Breast epithelium (tissue), 4 donors: ENCODE measurements around the gene ARID3A. TPM values are rescaled to one million over a fixed set of nuclear protein-coding genes. Genes with fewer than 3 reads are reported as not detected.

Experiments
- DNase-seq, 2 donors: peaks; one replicate each; pipeline ENCODE4 v3.0.0-alpha.2; 2019; ENCODE audit warnings: low spot score in 2 of 2
- H3K27ac ChIP-seq, 2 donors: fragments of 200-600 bp; sonication (generic) in 1 of 2; one replicate each; pipeline ENCODE4 v1.5.1; 2016 to 2019; ENCODE audit warnings: mild to moderate bottlenecking in 1 of 2
- H3K27me3 ChIP-seq, 2 donors: fragments of 200-600 bp; sonication (generic) in 1 of 2; one replicate each; pipeline versions ENCODE4 v1.5.1 to v1.6.0; 2017 to 2019; ENCODE audit warnings: control low read depth in 1 of 2, mild to moderate bottlenecking in 1 of 2
- H3K36me3 ChIP-seq: fragments of 200-600 bp; one replicate; pipeline ENCODE4 v1.5.1; 2019
- H3K4me1 ChIP-seq, 2 donors: fragments of 200-600 bp; sonication (generic); one replicate each; pipeline ENCODE4 v1.5.1; 2016 to 2019; ENCODE audit warnings: control low read depth in 1 of 2
- H3K4me3 ChIP-seq, 3 donors: fragments of 200-600 bp; sonication (generic); 1 replicate in 2 of 3; 2 replicates in 1 of 3; pipeline ENCODE4 v1.5.1; 2016 to 2019; ENCODE audit warnings: mild to moderate bottlenecking in 3 of 3, moderate library complexity in 2 of 3
- H3K9me3 ChIP-seq, 2 donors: fragments of 200-600 bp; sonication (generic) in 1 of 2; one replicate each; pipeline ENCODE4 v1.5.1; 2016 to 2019; ENCODE audit warnings: control low read depth in 1 of 2
- CTCF ChIP-seq, 3 donors: fragments of 450-650 bp; IDR thresholded peaks; one replicate each; pipeline ENCODE4 v1.5.1; 2016 to 2017; ENCODE audit warnings: antibody characterized with exemption in 3 of 3, mild to moderate bottlenecking in 3 of 3, moderate library complexity in 3 of 3
- POLR2A ChIP-seq: fragments of 450-650 bp; IDR thresholded peaks from one replicate; pipeline ENCODE4 v1.6.1; 2016; ENCODE audit warnings: antibody characterized with exemption, mild to moderate bottlenecking, moderate library complexity
- POLR2AphosphoS5 ChIP-seq, 3 donors: sonication (generic); formaldehyde crosslinking; IDR thresholded peaks; one replicate each; pipeline ENCODE4 v1.6.1; 2017; ENCODE audit warnings: antibody characterized with exemption in 3 of 3
- intact Hi-C: fragments of 100-400 bp; cut with DNase I; formaldehyde crosslinking; loops from one replicate; pipeline ENCODE4 v1.15.1; 2023; ENCODE audit warnings: low total_unique reads
- total RNA-seq, 3 donors: library from RNA; depleted of rRNA; stranded (reverse); fragments of >200 nt; gene quantifications; one replicate each; pipeline ENCODE4 v1.1.0, GENCODE V29; 2016

ARID3A gene
- total RNA-seq, 3 donors from 2014 or later = 3.5 to 11.1 (median 4.8) TPM

- Histone ChIP-seq H3K4me1 (peaks cover 4 to 11% of the 10 kb centered on the region in 2 donors), H3K4me3 (peak overlapping the region in 2 of 3 donors; percentile 21 to 61), H3K27me3 (no peaks in the 10 kb centered on the region), H3K36me3 (no peaks in the 10 kb centered on the region), H3K27ac (peak overlapping the region; percentile 45 to 69), H3K9me3 (no peaks in the 10 kb centered on the region)
- no peak for DNase-seq
- no peak for TF ChIP-seq CTCF (IDR thresholded peaks at IDR 0.05)
- no peak for TF ChIP-seq POLR2A
- TF ChIP-seq POLR2AphosphoS5 (IDR thresholded peaks at IDR 0.05) = no peak
- intact Hi-C loops = no loop called here
Measured at GRCh38 chr19:933553-933882, 7.7 kb downstream of the ARID3A start.

GRCh38 chr19:934197-934840, 8.5 kb downstream of the ARID3A start:
- no peaks in the 10 kb centered on the region for H3K36me3 ChIP-seq
- peak overlapping the region in 2 of 3 donors; percentile 5 to 21 for H3K4me3 ChIP-seq
- TF ChIP-seq POLR2AphosphoS5 (IDR thresholded peaks at IDR 0.05) = no peak
- TF ChIP-seq POLR2A = no peak
- no peak for TF ChIP-seq CTCF (IDR thresholded peaks at IDR 0.05)
- H3K4me1 ChIP-seq = peaks cover 4 to 11% of the 10 kb centered on the region in 2 donors
- no peaks in the 10 kb centered on the region for H3K9me3 ChIP-seq
- intact Hi-C loops = no loop called here
- H3K27ac ChIP-seq = peak overlapping the region; percentile 39 to 69
- no peaks in the 10 kb centered on the region for H3K27me3 ChIP-seq
- no peak for DNase-seq

- Histone ChIP-seq H3K9me3 (no peaks in the 10 kb centered on the region), H3K4me1 (peaks cover 4 to 11% of the 10 kb centered on the region in 2 donors), H3K36me3 (no peaks in the 10 kb centered on the region), H3K27ac (peak overlapping the region; percentile 39 to 69), H3K27me3 (no peaks in the 10 kb centered on the region), H3K4me3 (peak overlapping the region in 2 of 3 donors; percentile 5 to 21)
- TF ChIP-seq POLR2AphosphoS5 (IDR thresholded peaks at IDR 0.05) = peak in 2 of 3 donors; percentile 72 to 89
- TF ChIP-seq POLR2A = no peak
- peak in 2 of 3 donors; percentile 16 to 21 for TF ChIP-seq CTCF (IDR thresholded peaks at IDR 0.05)
- peak; percentile 86 to 95 for DNase-seq
- intact Hi-C loops = no loop called here
Measured at GRCh38 chr19:934865-935479, 9.1 kb downstream of the ARID3A start.

DNA sequence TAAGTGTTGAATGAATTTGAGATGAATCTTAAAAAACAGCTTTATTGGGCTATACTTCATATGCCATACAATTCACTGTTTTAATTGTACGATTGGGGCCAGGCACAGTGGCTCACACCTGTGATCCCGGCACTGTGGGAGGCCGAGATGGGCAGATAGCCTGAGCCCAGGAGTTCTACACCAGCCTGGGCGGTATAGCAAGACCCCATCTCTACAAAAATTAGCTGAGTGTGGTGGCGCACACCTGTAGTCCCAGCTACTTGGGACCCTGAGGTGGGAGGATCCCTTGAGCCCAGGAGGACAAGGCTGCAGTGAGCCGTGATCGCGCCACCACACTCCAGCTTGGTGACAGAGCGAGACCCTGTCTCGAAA, 10.3 kb downstream of the ARID3A start:
- no peak for TF ChIP-seq CTCF (IDR thresholded peaks at IDR 0.05)
- TF ChIP-seq POLR2AphosphoS5 (IDR thresholded peaks at IDR 0.05) = no peak
- no peak for TF ChIP-seq POLR2A
- intact Hi-C loops = no loop called here
- H3K36me3 ChIP-seq = no peaks in the 10 kb centered on the region
- DNase-seq = no peak
- no peak overlapping the region for H3K27ac ChIP-seq
- H3K4me1 ChIP-seq = peaks cover 6 to 11% of the 10 kb centered on the region in 2 donors
- no peaks in the 10 kb centered on the region for H3K27me3 ChIP-seq
- H3K9me3 ChIP-seq = no peaks in the 10 kb centered on the region
- no peak overlapping the region for H3K4me3 ChIP-seq

GRCh38 chr19:937259-937694, 11.4 kb downstream of the ARID3A start:
- Histone ChIP-seq H3K9me3 (no peaks in the 10 kb centered on the region), H3K4me3 (no peak overlapping the region), H3K27me3 (no peaks in the 10 kb centered on the region), H3K36me3 (no peaks in the 10 kb centered on the region), H3K4me1 (peaks cover 8 to 11% of the 10 kb centered on the region in 2 donors), H3K27ac (no peak overlapping the region)
- intact Hi-C loops = no loop called here
- TF ChIP-seq POLR2AphosphoS5 (IDR thresholded peaks at IDR 0.05) (no peak), CTCF (IDR thresholded peaks at IDR 0.05) (no peak), POLR2A (no peak)
- no peak for DNase-seq
